ENCODE data around the gene PLXNB2.

PLXNB2 gene

GRCh38 chr22:50262973-50263617, 44.4 kb downstream of the PLXNB2 start:
- no peak for DNase-seq
- H3K27me3 ChIP-seq = peaks cover 0 to 67% of the 10 kb centered on the region in 2 donors
- no peaks in the 10 kb centered on the region for H3K36me3 ChIP-seq
- H3K4me1 ChIP-seq = peaks cover 0 to 35% (median 25%) of the 10 kb centered on the region in 4 donors
- H3K4me3 ChIP-seq = no peak overlapping the region
- H3K9me3 ChIP-seq = no peaks in the 10 kb centered on the region
- no peak overlapping the region for H3K27ac ChIP-seq
- no peak for TF ChIP-seq CTCF (IDR thresholded peaks at IDR 0.05)
- intact Hi-C loops (cut with DNase I; ENCODE audit: low total_unique reads) = no loop called here

GRCh38 chr22:50262460-50262911, 45.0 kb downstream of the PLXNB2 start:
- no peaks in the 10 kb centered on the region for H3K36me3 ChIP-seq
- H3K4me3 ChIP-seq = no peak overlapping the region
- peaks cover 0 to 29% (median 18%) of the 10 kb centered on the region in 4 donors for H3K4me1 ChIP-seq

GRCh38 chr22:50261615-50262459, 45.6 kb downstream of the PLXNB2 start, which contains the start of gene MAPK12:
Gene MAPK12, minus strand, starts transcription at chr22:50261683. Its CDS starts 174 bp downstream, at chr22:50261509.
- peaks cover 0 to 23% (median 12%) of the 10 kb centered on the region in 4 donors for H3K4me1 ChIP-seq
- no peaks in the 10 kb centered on the region for H3K36me3 ChIP-seq
- peaks cover 0 to 79% of the 10 kb centered on the region in 2 donors for H3K27me3 ChIP-seq
- H3K4me3 ChIP-seq = peak within 1 kb of the TSS; percentile 44 to 49
- DNase-seq = no peak
- H3K9me3 ChIP-seq = no peaks in the 10 kb centered on the region
- intact Hi-C loops (cut with DNase I; ENCODE audit: low total_unique reads) = no loop called here
- TF ChIP-seq CTCF (IDR thresholded peaks at IDR 0.05) = no peak
- H3K27ac ChIP-seq = no peak within 1 kb of the TSS

More at GRCh38 chr22:50262460-50262911, 45.0 kb downstream of the PLXNB2 start:
- Histone ChIP-seq H3K27ac (no peak overlapping the region), H3K9me3 (no peaks in the 10 kb centered on the region), H3K27me3 (peaks cover 0 to 73% of the 10 kb centered on the region in 2 donors)
- intact Hi-C loops (cut with DNase I; ENCODE audit: low total_unique reads) = no loop called here
- no peak for DNase-seq
- TF ChIP-seq CTCF (IDR thresholded peaks at IDR 0.05) = no peak

GRCh38 chr22:50260801-50261614, 46.4 kb downstream of the PLXNB2 start:
- no peak overlapping the region for H3K27ac ChIP-seq
- H3K27me3 ChIP-seq = peaks cover 0 to 83% of the 10 kb centered on the region in 2 donors
- TF ChIP-seq CTCF (IDR thresholded peaks at IDR 0.05) = no peak
- H3K4me3 ChIP-seq = peak overlapping the region; percentile 44 to 49
- intact Hi-C loops (cut with DNase I; ENCODE audit: low total_unique reads) = no loop called here
- DNase-seq = no peak
- peaks cover 0 to 22% (median 11%) of the 10 kb centered on the region in 4 donors for H3K4me1 ChIP-seq
- no peaks in the 10 kb centered on the region for H3K36me3 ChIP-seq
- H3K9me3 ChIP-seq = no peaks in the 10 kb centered on the region

- no peaks in the 10 kb centered on the region for H3K36me3 ChIP-seq
- no peak overlapping the region for H3K27ac ChIP-seq
- no peak for DNase-seq
- no peak for TF ChIP-seq CTCF (IDR thresholded peaks at IDR 0.05)
- H3K4me1 ChIP-seq = peaks cover 0 to 22% (median 11%) of the 10 kb centered on the region in 4 donors
- no peaks in the 10 kb centered on the region for H3K9me3 ChIP-seq
- intact Hi-C loops (cut with DNase I; ENCODE audit: low total_unique reads) = no loop called here
- peak overlapping the region; percentile 44 to 49 for H3K4me3 ChIP-seq
- peaks cover 0 to 89% of the 10 kb centered on the region in 2 donors for H3K27me3 ChIP-seq
Measured at GRCh38 chr22:50260434-50260800, 47.0 kb downstream of the PLXNB2 start.

Data from tibial artery (tissue), 4 donors.